Stimulated activated CD4-positive, alpha-beta T cell treated with anti-CD3 and anti-CD28 coated beads, Interleukin-1b, Interleukin-23, amount 100 ng/mL, for 48 hours (primary cell): ENCODE measurements around the gene USP30.
A peak's percentile ranks its signal among the peaks of the same experiment; 100 is the strongest.
"Not testable (repeated sequence)": the region's sequence is repeated elsewhere in the genome, so short reads cannot be mapped to it uniquely, and the experiment has no call there.

Source experiments
- DNase-seq: peaks from one replicate; pipeline ENCODE4 v3.0.0-alpha.2; 2020

Gene USP30, protein sequence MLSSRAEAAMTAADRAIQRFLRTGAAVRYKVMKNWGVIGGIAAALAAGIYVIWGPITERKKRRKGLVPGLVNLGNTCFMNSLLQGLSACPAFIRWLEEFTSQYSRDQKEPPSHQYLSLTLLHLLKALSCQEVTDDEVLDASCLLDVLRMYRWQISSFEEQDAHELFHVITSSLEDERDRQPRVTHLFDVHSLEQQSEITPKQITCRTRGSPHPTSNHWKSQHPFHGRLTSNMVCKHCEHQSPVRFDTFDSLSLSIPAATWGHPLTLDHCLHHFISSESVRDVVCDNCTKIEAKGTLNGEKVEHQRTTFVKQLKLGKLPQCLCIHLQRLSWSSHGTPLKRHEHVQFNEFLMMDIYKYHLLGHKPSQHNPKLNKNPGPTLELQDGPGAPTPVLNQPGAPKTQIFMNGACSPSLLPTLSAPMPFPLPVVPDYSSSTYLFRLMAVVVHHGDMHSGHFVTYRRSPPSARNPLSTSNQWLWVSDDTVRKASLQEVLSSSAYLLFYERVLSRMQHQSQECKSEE

DNA sequence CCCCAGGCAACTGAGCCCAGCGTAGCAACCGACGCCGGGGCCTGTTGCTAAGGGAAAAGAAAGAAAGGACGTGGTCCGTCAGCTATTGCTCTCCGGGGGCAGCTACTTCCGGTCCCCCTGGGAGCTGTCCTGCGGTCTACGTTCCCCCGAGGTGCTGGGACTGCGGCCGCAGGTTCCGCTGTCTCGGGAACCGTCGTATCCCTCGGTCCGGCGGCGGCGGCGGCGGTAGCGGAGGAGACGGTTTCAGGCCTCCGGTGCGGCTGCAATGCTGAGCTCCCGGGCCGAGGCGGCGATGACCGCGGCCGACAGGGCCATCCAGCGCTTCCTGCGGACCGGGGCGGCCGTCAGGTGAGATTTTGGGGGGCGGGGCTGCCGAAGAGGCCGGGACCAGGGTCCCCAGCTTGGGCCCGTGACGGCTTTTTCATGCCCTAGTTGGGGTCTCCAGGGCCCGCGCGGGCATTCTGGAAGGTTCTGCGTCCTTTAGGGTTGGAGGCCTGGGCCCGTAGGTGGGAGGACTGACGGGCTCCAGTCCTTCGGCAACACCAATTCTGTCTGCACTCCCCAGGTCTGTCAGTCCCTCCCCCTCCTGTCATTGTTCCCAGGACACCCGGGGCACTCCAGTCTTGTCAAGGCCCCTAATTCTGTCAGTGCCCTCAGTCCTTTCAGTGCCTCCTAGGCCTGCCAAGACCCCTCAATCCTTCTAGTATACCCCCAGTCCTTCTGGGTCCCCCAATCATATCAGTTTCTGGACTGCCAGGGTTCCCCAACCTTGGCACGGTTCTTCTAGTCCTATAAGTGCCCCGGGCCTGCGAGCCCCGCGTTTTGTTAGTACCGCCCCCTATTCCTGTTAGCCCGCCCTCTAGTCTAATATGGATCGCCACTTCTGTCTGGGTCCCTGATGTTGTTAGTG is at the start of gene USP30:
USP30 (plus strand) TSS at position 163 of the 910 bp plus-strand sequence; CDS start at position 266, 103 bp downstream.
- DNase-seq, result peak; percentile 87

DNA sequence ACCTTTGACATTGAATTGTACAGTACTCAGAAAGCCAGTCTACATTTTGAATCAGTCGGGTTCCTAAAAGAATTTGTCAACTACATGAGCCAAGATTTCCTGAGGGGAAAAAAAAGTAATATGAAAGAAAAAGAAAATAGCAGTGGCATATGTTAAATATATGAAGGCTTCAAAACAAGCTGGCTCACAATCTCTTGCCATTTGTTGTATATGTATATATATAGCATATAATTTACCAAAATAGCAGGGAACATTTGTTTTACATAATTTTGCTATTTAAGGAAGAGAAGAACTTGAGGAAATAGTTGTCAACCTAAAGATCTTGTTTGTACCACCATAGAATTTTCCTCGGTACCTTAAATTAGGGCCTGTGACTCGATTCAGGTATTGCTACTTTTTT is 48.4 kb upstream of the USP30 start:
- no peak for DNase-seq

DNA sequence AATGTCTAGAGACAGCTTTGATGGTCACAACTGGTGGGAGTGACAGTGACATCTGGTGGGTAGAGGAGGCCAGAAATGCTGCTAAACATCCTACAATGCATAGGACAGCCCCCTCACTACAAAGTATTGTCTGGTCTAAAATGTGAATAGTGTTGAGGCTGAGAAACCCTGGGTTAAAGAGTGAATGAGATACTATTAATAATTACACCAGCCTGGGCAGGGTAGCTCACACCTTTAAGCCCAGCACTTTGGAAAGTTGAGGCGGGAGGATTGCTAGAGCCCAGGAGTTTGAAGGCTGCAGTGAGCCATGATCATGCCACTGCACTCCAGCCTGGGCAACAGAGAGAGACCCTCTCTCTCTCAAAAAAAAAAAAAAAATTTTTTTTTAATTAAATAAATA is 42.6 kb upstream of the USP30 start:
- no peak for DNase-seq

DNA sequence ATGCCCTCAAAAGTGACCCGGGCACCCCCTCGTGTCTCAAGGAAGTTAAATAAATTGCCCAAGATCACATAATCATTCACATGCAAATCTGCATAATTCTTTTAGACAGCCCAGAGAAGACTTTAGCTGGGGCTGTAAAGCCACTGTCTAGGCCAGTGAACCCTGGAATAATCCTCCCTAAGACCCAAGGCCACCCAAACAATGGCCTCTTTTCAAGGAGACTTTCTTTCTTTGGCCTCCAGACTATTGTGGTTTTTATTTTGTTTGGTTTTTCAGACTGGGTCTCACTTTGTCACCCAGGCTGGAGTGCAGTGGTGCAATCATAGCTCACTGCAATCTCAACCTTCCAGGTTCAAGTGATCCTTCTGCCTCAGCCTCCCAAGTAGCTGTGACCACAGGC is 42.1 kb upstream of the USP30 start:
- DNase-seq, result no peak

DNA sequence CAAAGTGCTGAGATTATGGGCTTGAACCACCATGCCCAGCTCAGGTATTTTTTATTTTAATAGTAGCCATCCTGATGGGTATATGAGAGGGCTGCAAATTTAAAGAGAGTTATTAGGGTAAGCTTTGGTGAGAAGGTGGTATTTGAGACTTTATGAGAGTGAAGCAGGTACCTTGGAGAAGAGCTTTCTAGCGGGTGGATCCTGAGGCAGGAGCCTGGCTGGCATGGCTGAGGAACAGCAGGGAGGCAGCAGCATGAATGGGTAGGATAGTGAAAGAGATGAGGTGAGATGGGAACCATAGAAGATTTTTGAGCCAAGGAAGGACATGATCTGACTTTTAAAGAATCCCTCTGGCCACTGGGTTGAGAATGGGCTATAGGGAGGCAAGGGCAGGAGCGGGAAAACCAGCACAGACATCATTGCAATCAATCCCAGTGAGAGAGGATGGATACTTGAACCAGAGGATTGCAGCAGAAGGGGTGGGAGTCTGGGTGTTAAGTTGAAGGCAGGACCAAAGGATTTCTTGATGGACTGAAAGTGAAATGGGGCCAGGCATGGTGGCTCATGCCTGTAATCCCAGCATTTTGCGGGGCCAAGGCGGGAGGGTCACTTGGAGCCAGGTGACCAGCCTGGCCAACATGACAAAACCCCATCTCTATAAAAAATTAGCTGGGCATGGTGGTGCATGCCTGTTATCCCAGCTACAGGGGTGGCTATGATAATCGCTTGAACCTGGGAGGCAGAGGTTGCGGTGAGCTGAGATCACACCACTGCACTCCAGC is 37.2 kb upstream of the USP30 start:
- DNase-seq, result no peak

DNA sequence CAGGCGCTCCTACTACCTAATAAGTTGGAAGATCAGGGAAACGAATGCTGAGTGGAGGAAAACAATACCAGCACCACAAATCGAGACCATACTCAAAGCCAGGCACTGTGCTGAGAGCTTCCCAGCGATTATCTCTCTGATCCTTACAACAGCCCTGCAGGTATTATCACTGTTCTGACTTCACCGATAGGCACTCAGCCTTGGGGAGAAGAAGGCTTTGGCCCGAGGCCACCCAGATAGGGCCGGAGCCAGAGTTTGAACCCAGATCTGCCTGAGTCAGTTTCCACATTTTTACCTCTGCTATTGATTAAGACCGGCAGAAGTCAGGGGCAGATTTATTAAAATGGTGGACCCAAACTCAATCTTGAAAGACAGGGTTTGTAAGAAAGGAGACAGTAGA is 36.4 kb upstream of the USP30 start:
- DNase-seq, result no peak

DNA sequence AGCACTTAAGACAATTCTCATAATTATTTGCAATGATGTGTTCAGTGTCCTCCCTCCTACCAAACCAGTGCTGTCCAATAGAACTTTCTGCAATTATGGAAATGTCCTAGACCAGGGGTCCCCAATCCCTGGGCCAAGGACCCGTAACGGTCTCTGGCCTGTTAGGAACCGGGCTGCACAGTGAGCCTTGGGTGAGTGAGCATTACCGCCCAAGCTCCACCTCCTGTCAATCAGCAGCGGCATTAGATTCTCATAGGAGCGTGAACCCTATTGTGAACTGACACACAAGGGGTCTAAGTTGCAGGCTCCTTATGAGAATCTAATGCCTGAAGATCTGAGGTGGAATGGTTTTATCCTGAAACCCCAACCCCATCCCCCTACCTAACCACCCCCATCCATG is 35.4 kb upstream of the USP30 start:
- no peak for DNase-seq

DNA sequence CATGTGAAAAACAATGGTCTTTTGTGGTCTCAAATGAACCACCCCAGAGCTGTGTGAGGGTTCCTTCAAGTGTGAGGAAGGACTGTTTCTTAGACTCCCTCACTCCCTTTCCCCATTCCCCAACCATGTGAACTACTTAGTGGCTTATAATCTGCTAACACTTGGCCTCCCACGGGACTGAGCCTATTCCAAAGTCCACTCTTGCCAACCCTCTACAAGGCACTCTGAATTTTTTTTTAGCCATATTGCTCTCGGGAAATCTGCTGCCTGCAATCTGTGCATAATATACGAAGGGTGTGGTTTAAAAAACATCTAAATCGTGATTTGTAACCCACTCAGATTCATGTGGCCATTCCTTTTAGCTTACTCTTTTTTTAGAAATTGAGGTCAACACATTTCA is 34.1 kb upstream of the USP30 start:
- DNase-seq, result no peak

DNA sequence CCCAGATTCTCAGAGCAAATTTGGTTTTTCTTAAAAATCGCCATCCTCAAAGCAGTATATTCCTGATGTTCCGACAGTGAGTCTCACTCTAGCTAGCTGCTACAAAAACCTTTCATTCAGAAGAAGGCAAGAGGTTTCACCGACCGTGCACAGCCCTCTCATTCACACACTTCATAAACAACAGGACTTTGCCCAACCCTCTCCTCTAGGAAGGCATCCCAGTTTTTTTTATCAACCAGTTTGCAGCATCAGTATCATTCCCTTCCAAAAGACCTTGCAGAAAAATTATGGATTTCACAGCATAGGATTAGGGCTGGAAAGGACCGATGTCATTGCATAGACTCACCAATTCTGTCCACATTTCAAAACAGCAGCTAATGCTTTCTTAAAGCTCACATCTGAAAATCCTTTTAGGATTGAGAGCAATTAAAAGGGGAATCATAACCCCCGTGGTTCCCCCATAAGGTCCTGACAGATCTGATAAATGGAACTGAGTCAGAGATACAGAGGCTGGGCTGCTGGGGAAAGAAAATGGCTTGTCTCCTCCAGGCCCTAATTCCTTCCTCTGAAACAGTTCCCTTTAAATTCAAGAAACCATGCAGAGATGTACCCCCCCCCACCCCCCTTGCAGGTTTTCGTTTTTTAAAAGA is 32.1 kb upstream of the USP30 start:
- no peak for DNase-seq

DNA sequence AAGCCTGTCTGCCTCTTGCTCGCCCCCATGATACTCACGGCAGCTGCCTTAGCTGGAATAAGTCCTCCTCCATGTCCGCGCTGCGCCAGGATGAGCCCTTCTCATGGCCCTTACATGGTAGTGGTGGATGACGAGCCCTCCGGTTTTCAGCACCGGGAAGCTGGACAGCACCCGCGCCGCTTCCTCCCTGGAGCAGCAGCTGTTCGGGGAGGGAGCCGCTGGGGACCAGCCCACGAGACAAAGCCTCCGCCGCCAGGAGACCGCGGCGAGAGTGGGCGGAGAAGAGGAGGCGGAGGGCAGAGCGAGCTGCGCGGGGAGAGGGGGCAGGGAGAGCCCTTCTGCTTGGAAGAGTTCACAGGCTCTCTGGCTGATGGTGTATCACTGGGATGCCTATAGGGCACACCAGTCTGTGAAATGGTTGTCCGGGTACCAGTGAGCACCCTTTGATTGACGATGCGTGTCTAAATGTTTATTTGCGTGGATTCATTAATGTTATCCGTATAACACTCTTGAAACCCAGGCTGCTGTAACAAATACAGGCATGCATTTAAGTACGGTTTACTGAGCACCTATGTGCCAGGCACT is 31.5 kb upstream of the USP30 start, which contains the start of gene SVOP:
SVOP (minus strand) TSS at position 273 of the 585 bp plus-strand sequence; CDS start at position 73, 200 bp downstream.
- peak; percentile 32 for DNase-seq

DNA sequence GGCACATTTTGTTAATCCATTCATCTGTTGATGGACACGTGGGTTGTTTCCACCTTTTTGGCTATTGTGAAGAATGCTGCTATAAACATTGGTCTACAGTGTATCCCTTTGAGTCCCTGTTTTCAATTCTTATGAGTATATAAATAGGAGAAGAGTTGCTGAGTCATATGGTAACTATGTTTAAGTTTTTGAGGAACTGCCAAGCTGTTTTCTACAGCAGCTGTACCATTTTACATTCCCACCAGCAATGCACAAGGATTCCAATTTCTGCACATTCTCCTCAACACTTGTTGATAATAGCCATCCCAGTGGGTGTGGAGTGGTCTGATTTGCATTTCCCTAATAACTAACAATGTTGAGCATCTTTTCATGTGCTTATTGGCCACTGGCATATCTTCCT is 24.6 kb upstream of the USP30 start:
- DNase-seq, result no peak

DNA sequence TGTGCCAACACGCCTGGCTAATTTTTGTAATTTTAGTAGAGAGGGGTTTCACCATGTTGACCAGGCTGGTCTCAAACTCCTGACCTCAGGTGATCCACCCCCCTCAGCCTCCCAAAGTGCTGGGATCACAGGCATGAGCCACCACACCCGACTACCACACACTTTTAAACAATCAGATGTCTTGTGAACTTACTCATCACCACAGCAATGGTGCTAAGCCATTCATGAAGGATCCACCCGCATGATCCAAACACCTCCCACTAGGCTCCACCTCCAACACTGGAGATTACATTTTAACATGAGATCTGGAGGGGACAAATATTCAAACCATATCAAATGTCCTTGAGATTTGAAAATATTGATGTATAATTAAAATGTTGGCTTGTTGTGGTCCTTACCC is 23.8 kb upstream of the USP30 start:
- DNase-seq, result not testable (repeated sequence)

DNA sequence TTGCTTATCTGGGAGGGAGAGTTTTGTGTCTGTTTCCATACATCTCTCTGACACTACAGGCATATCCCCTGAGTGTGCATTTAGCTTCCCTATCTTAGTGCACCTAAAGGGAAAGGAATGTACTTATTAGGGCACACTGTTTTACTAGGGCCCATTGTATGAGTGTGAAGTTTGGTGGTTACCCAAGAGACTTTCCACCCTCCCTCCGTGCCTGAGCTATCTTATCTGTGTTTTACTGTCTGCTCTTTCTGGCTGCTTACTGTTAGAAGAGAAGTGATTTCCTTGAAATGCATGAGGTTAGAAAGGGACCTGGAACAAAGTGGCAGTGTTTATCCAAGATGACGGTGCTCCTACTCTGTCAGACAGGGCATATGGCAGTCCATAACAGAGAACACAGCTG is 23.0 kb upstream of the USP30 start:
- DNase-seq, result no peak

DNA sequence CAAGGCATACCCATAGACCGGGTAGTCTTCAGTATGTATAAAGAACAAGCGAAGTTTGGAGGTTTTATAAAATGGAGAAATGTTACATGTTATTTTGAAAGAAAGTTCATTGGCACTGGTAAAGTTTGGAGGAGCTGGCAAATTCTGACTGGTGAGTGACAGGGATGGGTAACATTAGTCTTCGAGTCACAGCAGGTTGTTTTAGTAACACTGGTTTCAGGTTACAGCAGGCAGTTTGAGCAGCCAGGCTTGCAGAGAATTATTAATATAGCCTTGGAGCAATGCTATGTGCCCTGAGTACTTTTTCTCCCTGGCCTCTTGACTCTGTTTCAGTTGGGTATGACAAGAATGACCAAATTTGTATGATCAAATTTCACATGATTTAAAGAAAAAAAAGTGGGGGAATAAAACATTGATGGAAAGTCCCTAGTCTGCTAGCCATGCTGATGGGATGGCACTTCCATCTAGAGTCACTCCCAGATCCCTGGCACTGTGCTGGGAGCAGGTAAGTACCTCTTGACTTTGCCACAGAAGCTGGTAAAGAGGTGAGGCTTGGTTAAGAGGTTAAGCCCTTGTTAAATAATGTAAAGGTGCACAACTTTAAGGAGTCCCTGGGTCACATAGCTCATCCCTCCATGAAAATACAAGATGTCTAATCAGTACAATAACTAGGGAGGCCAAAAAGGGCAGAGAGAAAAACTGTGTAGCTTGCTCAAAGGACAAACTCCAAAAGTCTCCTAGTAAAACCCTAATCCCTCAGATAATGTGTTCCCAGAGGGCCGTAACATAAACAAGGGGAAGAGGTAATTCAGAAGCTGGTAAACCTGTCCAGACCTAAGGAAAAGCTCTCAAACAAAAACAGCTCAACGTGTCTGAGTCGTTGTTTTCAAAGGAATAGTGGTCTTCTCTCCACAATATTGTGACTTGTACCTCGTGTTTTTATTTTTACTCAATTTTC is 18.9 kb upstream of the USP30 start:
- DNase-seq, result no peak

DNA sequence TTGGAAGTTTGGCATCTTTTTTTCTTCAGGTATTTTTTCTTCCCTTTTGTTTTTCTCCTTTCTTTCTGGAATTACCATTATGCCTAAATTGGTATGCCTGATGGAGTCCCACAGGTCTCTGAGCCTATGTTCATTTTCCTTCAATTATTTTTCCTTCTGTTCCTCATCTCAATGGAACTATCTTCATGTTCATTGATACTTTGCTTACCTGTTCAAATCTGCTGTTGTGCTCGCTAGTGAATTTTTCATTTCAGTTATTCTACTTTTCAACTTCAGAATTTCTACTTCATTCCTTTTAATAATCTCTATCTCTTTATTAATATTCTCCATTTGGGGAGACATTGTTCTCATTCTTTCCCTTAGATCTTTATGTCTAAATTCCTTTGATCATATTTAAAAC is 15.4 kb upstream of the USP30 start:
- no peak for DNase-seq

DNA sequence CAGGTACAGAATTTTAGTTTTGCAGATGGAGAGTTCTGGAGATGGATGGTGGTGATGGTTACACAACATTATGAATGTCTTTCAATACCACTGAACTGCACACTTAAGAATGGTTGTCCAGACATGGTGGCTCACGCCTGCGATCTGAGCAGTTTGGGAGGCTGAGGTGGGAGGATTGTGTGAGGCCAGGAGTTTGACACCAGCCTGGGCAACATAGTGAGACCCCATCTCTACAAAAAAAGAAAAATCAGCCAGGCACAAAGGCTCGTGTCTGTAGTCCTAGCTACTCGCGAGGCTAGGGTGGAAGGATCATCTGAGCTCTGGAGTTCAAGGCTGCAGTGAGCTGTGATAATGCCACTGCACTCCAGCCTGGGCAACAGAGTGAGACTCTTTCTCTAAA is 8.1 kb upstream of the USP30 start:
- no peak for DNase-seq

DNA sequence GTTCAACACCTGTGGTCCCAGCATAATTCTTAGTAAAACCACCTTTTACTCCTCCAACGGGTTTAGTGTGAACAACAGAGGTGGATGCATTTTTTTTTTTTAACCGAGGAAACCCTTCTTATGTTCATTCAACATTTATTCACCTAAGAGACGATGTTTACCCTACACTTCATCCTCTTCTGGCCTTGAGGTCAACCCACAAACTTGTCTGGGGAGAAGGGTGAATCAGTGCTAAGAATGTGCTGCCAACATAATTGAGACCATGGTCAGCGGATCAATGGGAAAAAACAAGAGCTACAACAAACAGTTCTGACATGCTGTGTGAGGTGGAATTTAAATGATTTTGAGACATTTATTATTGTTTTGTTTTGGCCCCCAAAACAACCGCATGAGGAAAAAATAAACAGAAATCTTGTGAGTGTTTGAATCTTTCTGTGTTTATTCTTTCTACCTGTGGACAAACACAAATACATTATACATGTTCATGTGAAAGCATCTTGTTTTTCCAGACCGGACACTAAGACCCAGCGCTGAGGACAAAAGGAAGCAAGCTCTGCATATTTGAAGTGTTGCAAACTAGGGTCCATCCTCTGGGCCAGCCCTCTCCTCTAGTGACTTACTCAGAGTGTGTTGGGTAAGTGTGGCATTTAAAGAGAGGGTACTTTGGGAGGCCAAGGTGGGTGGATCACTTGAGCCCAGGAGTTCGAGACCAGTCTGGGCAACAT is 5.1 kb upstream of the USP30 start:
- no peak for DNase-seq

DNA sequence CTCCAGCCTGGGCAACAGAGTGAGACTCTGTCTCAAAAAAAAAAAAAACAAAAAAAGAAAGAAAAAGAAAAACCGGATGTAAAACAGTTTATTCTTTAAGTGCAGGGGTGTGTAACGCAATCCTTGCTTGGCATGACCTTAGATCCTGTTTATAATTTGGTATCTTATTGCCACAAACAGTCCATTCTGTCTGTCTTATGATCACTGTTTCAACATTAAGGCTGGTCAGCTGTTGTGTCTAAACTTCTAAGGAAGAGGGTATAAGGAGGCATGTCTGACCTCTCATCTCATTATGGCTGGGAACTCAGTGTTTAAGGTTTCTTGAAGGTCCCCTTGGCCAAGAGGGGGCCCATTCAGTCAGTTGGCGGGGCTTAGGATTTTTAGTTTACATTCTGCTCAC is 3.7 kb upstream of the USP30 start:
- DNase-seq, result not testable (repeated sequence)

DNA sequence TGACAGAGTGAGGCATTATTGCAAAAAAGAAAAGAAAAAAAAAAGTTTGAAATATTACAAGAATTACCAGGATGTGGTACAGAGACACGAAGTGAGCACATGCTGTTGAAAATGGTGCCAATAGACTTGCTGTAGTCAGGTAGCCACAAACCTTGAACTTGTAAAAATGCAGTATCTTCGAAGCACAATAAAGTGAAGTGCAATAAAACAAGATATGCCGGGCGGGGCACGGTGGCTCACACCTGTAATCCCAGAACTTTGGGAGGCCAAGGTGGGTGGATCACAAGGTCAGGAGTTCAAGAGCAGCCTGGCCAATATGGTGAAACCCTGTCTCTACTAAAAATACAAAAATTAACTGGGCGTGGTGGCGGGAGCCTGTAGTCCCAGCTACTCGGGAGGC is 2.6 kb upstream of the USP30 start:
- DNase-seq, result not testable (repeated sequence)

DNA sequence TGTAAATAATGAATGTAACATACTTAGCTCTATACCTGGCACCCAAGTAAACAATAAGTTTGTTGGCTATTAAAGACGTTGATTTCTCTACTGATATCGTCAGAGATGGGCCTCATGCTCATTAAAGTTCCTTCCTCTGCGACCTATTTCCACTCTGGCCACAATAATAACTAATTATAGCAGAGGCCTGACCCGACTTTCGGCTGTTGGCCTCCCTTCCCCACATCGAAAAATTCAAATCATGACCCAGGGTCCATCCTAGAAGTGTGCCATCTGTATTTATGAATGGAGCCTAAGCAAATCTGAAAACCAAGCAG is 321 bp upstream of the USP30 start:
- DNase-seq, result no peak
